ENCODE measurements around the gene ZSCAN21. TPM values are rescaled to one million over a fixed set of nuclear protein-coding genes. Genes with fewer than 3 reads are reported as not detected.
A peak's percentile ranks its signal among the peaks of the same experiment; 100 is the strongest.

The ZSCAN21 gene
- total RNA-seq, 1 donor from 2014 or later: 26.3 TPM

- Mint-ChIP-seq H3K9me3 (ENCODE audit: unreplicated experiment) (peaks cover 42% of the 10 kb centered on the region), H3K4me3 (ENCODE audit: unreplicated experiment) (no peak overlapping the region)
Observed at GRCh38 chr7:100071018-100071723, 21.6 kb downstream of the ZSCAN21 start.

GRCh38 chr7:100072462-100072861, 22.9 kb downstream of the ZSCAN21 start:
- no peak for TF ChIP-seq CTCF (IDR thresholded peaks at IDR 0.05; ENCODE audit: partially characterized antibody, unreplicated experiment)
- H3K27me3 Mint-ChIP-seq (ENCODE audit: unreplicated experiment): peaks cover 26% of the 10 kb centered on the region
- H3K4me3 Mint-ChIP-seq (ENCODE audit: unreplicated experiment): no peak overlapping the region
- H3K36me3 Mint-ChIP-seq (ENCODE audit: unreplicated experiment): peaks cover 65% of the 10 kb centered on the region
- no peak overlapping the region for H3K27ac Mint-ChIP-seq (ENCODE audit: unreplicated experiment)
- no peaks in the 10 kb centered on the region for H3K4me1 Mint-ChIP-seq (ENCODE audit: low read depth, unreplicated experiment)
- no peak for DNase-seq
- peaks cover 45% of the 10 kb centered on the region for H3K9me3 Mint-ChIP-seq (ENCODE audit: unreplicated experiment)

More at GRCh38 chr7:100071018-100071723, 21.6 kb downstream of the ZSCAN21 start:
- Mint-ChIP-seq H3K36me3 (ENCODE audit: unreplicated experiment) (peaks cover 55% of the 10 kb centered on the region), H3K27ac (ENCODE audit: unreplicated experiment) (peak overlapping the region; percentile 38), H3K4me1 (ENCODE audit: low read depth, unreplicated experiment) (no peaks in the 10 kb centered on the region), H3K27me3 (ENCODE audit: unreplicated experiment) (peaks cover 26% of the 10 kb centered on the region)
- DNase-seq: no peak
- no peak for TF ChIP-seq CTCF (IDR thresholded peaks at IDR 0.05; ENCODE audit: partially characterized antibody, unreplicated experiment)

GRCh38 chr7:100074841-100075240, 25.3 kb downstream of the ZSCAN21 start:
- H3K9me3 Mint-ChIP-seq (ENCODE audit: unreplicated experiment): peaks cover 42% of the 10 kb centered on the region
- peaks cover 68% of the 10 kb centered on the region for H3K36me3 Mint-ChIP-seq (ENCODE audit: unreplicated experiment)
- TF ChIP-seq CTCF (IDR thresholded peaks at IDR 0.05; ENCODE audit: partially characterized antibody, unreplicated experiment): no peak
- no peak overlapping the region for H3K27ac Mint-ChIP-seq (ENCODE audit: unreplicated experiment)
- peaks cover 4% of the 10 kb centered on the region for H3K4me1 Mint-ChIP-seq (ENCODE audit: low read depth, unreplicated experiment)
- DNase-seq: no peak
- H3K4me3 Mint-ChIP-seq (ENCODE audit: unreplicated experiment): no peak overlapping the region
- H3K27me3 Mint-ChIP-seq (ENCODE audit: unreplicated experiment): peaks cover 28% of the 10 kb centered on the region

- Mint-ChIP-seq H3K4me1 (ENCODE audit: low read depth, unreplicated experiment) (peaks cover 8% of the 10 kb centered on the region), H3K36me3 (ENCODE audit: unreplicated experiment) (peaks cover 62% of the 10 kb centered on the region), H3K9me3 (ENCODE audit: unreplicated experiment) (peaks cover 39% of the 10 kb centered on the region), H3K4me3 (ENCODE audit: unreplicated experiment) (peak overlapping the region; percentile 34), H3K27ac (ENCODE audit: unreplicated experiment) (no peak overlapping the region), H3K27me3 (ENCODE audit: unreplicated experiment) (peaks cover 30% of the 10 kb centered on the region)
- TF ChIP-seq CTCF (IDR thresholded peaks at IDR 0.05; ENCODE audit: partially characterized antibody, unreplicated experiment): no peak
- no peak for DNase-seq
Observed at GRCh38 chr7:100075418-100075817, 25.8 kb downstream of the ZSCAN21 start.

GRCh38 chr7:100077205-100077604, 27.6 kb downstream of the ZSCAN21 start:
- peaks cover 23% of the 10 kb centered on the region for H3K9me3 Mint-ChIP-seq (ENCODE audit: unreplicated experiment)
- no peak for TF ChIP-seq CTCF (IDR thresholded peaks at IDR 0.05; ENCODE audit: partially characterized antibody, unreplicated experiment)
- peaks cover 20% of the 10 kb centered on the region for H3K27me3 Mint-ChIP-seq (ENCODE audit: unreplicated experiment)
- no peak overlapping the region for H3K4me3 Mint-ChIP-seq (ENCODE audit: unreplicated experiment)
- H3K36me3 Mint-ChIP-seq (ENCODE audit: unreplicated experiment): peaks cover 44% of the 10 kb centered on the region
- H3K27ac Mint-ChIP-seq (ENCODE audit: unreplicated experiment): no peak overlapping the region
- DNase-seq: no peak
- H3K4me1 Mint-ChIP-seq (ENCODE audit: low read depth, unreplicated experiment): peaks cover 8% of the 10 kb centered on the region
